Activated naive CD4-positive, alpha-beta T cell treated with anti-CD3 and anti-CD28 coated beads, Interleukin-2, amount 50 U/mL, for 24 hours (primary cell): ENCODE measurements around the gene GSTA3.
"Not testable (repeated sequence)": the region's sequence is repeated elsewhere in the genome, so short reads cannot be mapped to it uniquely, and the experiment has no call there.

Experiments
- H3K27ac Mint-ChIP-seq: one replicate; pipeline ENCODE4 v1.8.0; 2021; ENCODE audit warnings: mild to moderate bottlenecking, mixed read lengths
- H3K27me3 Mint-ChIP-seq: one replicate; pipeline ENCODE4 v1.8.0; 2021; ENCODE audit warnings: mixed read lengths
- H3K36me3 Mint-ChIP-seq: one replicate; pipeline ENCODE4 v1.8.0; 2021; ENCODE audit warnings: mixed read lengths
- H3K4me1 Mint-ChIP-seq: one replicate; pipeline ENCODE4 v1.8.0; 2021; ENCODE audit warnings: mixed read lengths
- H3K4me3 Mint-ChIP-seq: one replicate; pipeline ENCODE4 v1.8.0; 2021; ENCODE audit warnings: mild to moderate bottlenecking, mixed read lengths
- H3K9me3 Mint-ChIP-seq: one replicate; pipeline ENCODE4 v1.8.0; 2021; ENCODE audit warnings: mixed read lengths

GSTA3 gene

GRCh38 chr6:52909531-52909930 lies at the start of gene GSTA3:
Gene GSTA3, minus strand, starts transcription at chr6:52909698. Its CDS starts 3,864 bp downstream, at chr6:52905834.
- Mint-ChIP-seq H3K4me3 (no peak within 1 kb of the TSS), H3K27me3 (no peaks in the 10 kb centered on the region), H3K27ac (no peak within 1 kb of the TSS), H3K36me3 (no peaks in the 10 kb centered on the region), H3K9me3 (no peaks in the 10 kb centered on the region), H3K4me1 (no peaks in the 10 kb centered on the region)

- Mint-ChIP-seq H3K4me3 (no peak overlapping the region), H3K9me3 (peaks cover 5% of the 10 kb centered on the region), H3K4me1 (no peaks in the 10 kb centered on the region), H3K27me3 (peaks cover 4% of the 10 kb centered on the region), H3K27ac (no peak overlapping the region), H3K36me3 (no peaks in the 10 kb centered on the region)
Measured at GRCh38 chr6:52958546-52959255, 49.2 kb upstream of the GSTA3 start.

- H3K27ac Mint-ChIP-seq, result no peak overlapping the region
- H3K27me3 Mint-ChIP-seq, result peaks cover 2% of the 10 kb centered on the region
- H3K9me3 Mint-ChIP-seq, result peaks cover 5% of the 10 kb centered on the region
- no peaks in the 10 kb centered on the region for H3K4me1 Mint-ChIP-seq
- H3K36me3 Mint-ChIP-seq, result no peaks in the 10 kb centered on the region
- no peak overlapping the region for H3K4me3 Mint-ChIP-seq
Measured at GRCh38 chr6:52955871-52956270, 46.4 kb upstream of the GSTA3 start.

GRCh38 chr6:52953911-52954839 lies 44.7 kb upstream of the GSTA3 start:
- no peak overlapping the region for H3K4me3 Mint-ChIP-seq
- peaks cover 5% of the 10 kb centered on the region for H3K9me3 Mint-ChIP-seq
- no peaks in the 10 kb centered on the region for H3K36me3 Mint-ChIP-seq
- H3K27me3 Mint-ChIP-seq, result peaks cover 2% of the 10 kb centered on the region
- no peak overlapping the region for H3K27ac Mint-ChIP-seq
- no peaks in the 10 kb centered on the region for H3K4me1 Mint-ChIP-seq

- Mint-ChIP-seq H3K9me3 (no peaks in the 10 kb centered on the region), H3K4me3 (no peak overlapping the region), H3K27me3 (peaks cover 10% of the 10 kb centered on the region), H3K36me3 (no peaks in the 10 kb centered on the region), H3K27ac (no peak overlapping the region), H3K4me1 (peaks cover 9% of the 10 kb centered on the region)
Measured at GRCh38 chr6:52946306-52946705, 36.8 kb upstream of the GSTA3 start.

- H3K36me3 Mint-ChIP-seq, H3K4me1 Mint-ChIP-seq, H3K4me3 Mint-ChIP-seq, H3K27ac Mint-ChIP-seq, H3K9me3 Mint-ChIP-seq: not testable (repeated sequence)
- peaks cover 10% of the 10 kb centered on the region for H3K27me3 Mint-ChIP-seq
Measured at GRCh38 chr6:52942821-52943220, 33.3 kb upstream of the GSTA3 start.

- no peak overlapping the region for H3K27ac Mint-ChIP-seq
- peaks cover 9% of the 10 kb centered on the region for H3K4me1 Mint-ChIP-seq
- no peak overlapping the region for H3K4me3 Mint-ChIP-seq
- H3K27me3 Mint-ChIP-seq, result peaks cover 10% of the 10 kb centered on the region
- H3K9me3 Mint-ChIP-seq, result no peaks in the 10 kb centered on the region
- H3K36me3 Mint-ChIP-seq, result no peaks in the 10 kb centered on the region
Measured at GRCh38 chr6:52942221-52942620, 32.7 kb upstream of the GSTA3 start.

GRCh38 chr6:52937908-52938307 lies 28.4 kb upstream of the GSTA3 start:
- Mint-ChIP-seq H3K9me3 (no peaks in the 10 kb centered on the region), H3K4me3 (no peak overlapping the region), H3K27ac (no peak overlapping the region), H3K27me3 (peaks cover 4% of the 10 kb centered on the region), H3K4me1 (no peaks in the 10 kb centered on the region), H3K36me3 (no peaks in the 10 kb centered on the region)

GRCh38 chr6:52933778-52934177 lies 24.3 kb upstream of the GSTA3 start:
- H3K36me3 Mint-ChIP-seq, result no peaks in the 10 kb centered on the region
- H3K27me3 Mint-ChIP-seq, result no peaks in the 10 kb centered on the region
- H3K4me3 Mint-ChIP-seq, result no peak overlapping the region
- H3K27ac Mint-ChIP-seq, result no peak overlapping the region
- H3K4me1 Mint-ChIP-seq, result no peaks in the 10 kb centered on the region
- H3K9me3 Mint-ChIP-seq, result no peaks in the 10 kb centered on the region

- H3K27ac Mint-ChIP-seq, result no peak overlapping the region
- H3K4me1 Mint-ChIP-seq, result no peaks in the 10 kb centered on the region
- H3K4me3 Mint-ChIP-seq, result no peak overlapping the region
- H3K9me3 Mint-ChIP-seq, result no peaks in the 10 kb centered on the region
- no peaks in the 10 kb centered on the region for H3K27me3 Mint-ChIP-seq
- no peaks in the 10 kb centered on the region for H3K36me3 Mint-ChIP-seq
Measured at GRCh38 chr6:52931351-52931750, 21.9 kb upstream of the GSTA3 start.

- no peaks in the 10 kb centered on the region for H3K4me1 Mint-ChIP-seq
- H3K4me3 Mint-ChIP-seq, result no peak overlapping the region
- H3K27me3 Mint-ChIP-seq, result no peaks in the 10 kb centered on the region
- H3K27ac Mint-ChIP-seq, result no peak overlapping the region
- H3K36me3 Mint-ChIP-seq, result no peaks in the 10 kb centered on the region
- no peaks in the 10 kb centered on the region for H3K9me3 Mint-ChIP-seq
Measured at GRCh38 chr6:52929321-52930164, 20.0 kb upstream of the GSTA3 start.

GRCh38 chr6:52927451-52927850 lies 18.0 kb upstream of the GSTA3 start:
- Mint-ChIP-seq H3K9me3 (no peaks in the 10 kb centered on the region), H3K27ac (no peak overlapping the region), H3K4me3 (no peak overlapping the region), H3K27me3 (no peaks in the 10 kb centered on the region), H3K4me1 (no peaks in the 10 kb centered on the region), H3K36me3 (no peaks in the 10 kb centered on the region)

- H3K27ac Mint-ChIP-seq, result no peak overlapping the region
- H3K4me1 Mint-ChIP-seq, result no peaks in the 10 kb centered on the region
- H3K9me3 Mint-ChIP-seq, result no peaks in the 10 kb centered on the region
- H3K36me3 Mint-ChIP-seq, result no peaks in the 10 kb centered on the region
- no peaks in the 10 kb centered on the region for H3K27me3 Mint-ChIP-seq
- no peak overlapping the region for H3K4me3 Mint-ChIP-seq
Measured at GRCh38 chr6:52925919-52926792, 16.7 kb upstream of the GSTA3 start.

GRCh38 chr6:52925042-52925441 lies 15.5 kb upstream of the GSTA3 start:
- H3K9me3 Mint-ChIP-seq, result no peaks in the 10 kb centered on the region
- H3K4me3 Mint-ChIP-seq, result no peak overlapping the region
- H3K27me3 Mint-ChIP-seq, result no peaks in the 10 kb centered on the region
- H3K36me3 Mint-ChIP-seq, result no peaks in the 10 kb centered on the region
- no peaks in the 10 kb centered on the region for H3K4me1 Mint-ChIP-seq
- H3K27ac Mint-ChIP-seq, result no peak overlapping the region

GRCh38 chr6:52923689-52924088 lies 14.2 kb upstream of the GSTA3 start:
- not testable (repeated sequence) for H3K4me1 Mint-ChIP-seq, H3K4me3 Mint-ChIP-seq, H3K9me3 Mint-ChIP-seq

More at GRCh38 chr6:52923689-52924088, 14.2 kb upstream of the GSTA3 start:
- H3K27me3 Mint-ChIP-seq, H3K36me3 Mint-ChIP-seq, H3K27ac Mint-ChIP-seq: not testable (repeated sequence)
